CD4-positive, alpha-beta T cell (primary cell): ENCODE results near the gene SWSAP1. TPM values are rescaled to one million over a fixed set of nuclear protein-coding genes. Genes with fewer than 3 reads are reported as not detected.

ENCODE experiments used
- ATAC-seq: fragments of 200-7000 bp; cut with Tn5 transposase; one replicate; pipeline ENCODE4 v1.10.0; 2022; ENCODE audit warnings: mild to moderate bottlenecking; ENCODE audit not compliant: poor library complexity
- CTCF ChIA-PET: fragments of 350-600 bp; sonication (Branson Sonifier 250); formaldehyde crosslinking; loops from one replicate; lab custom pipeline; 2021; ENCODE audit warnings: antibody characterized with exemption, inconsistent platforms; lab: Charles Lee
- POLR2A ChIA-PET: fragments of 350-600 bp; sonication (Branson Sonifier 250); formaldehyde crosslinking; loops from one replicate; lab custom pipeline; 2021; ENCODE audit warnings: antibody characterized with exemption, inconsistent platforms; lab: Charles Lee
- DNase-seq, 14 experiments: peaks; one replicate each; pipeline ENCODE4 v3.0.0-alpha.2; 2013 to 2020; ENCODE audit warnings: mixed read lengths in 2 of 14
- H3K27ac ChIP-seq, 2 donors: one replicate each; pipeline versions ENCODE4 v1.5.1 to v1.7.0; 2013; ENCODE audit warnings: low read length in 2 of 2, low read depth in 1 of 2, mild to moderate bottlenecking in 1 of 2
- H3K27me3 ChIP-seq, 2 experiments: 1 replicate in 1 of 2; 2 replicates in 1 of 2; pipeline versions ENCODE4 v1.6.1 to v1.7.0; 2013; ENCODE audit warnings: low read length in 2 of 2, control low read depth in 1 of 2, mild to moderate bottlenecking in 1 of 2, moderate library complexity in 1 of 2; ENCODE audit not compliant: insufficient read depth in 2 of 2, control insufficient read depth in 1 of 2
- H3K36me3 ChIP-seq: one replicate; pipeline ENCODE4 v1.6.1; 2013; ENCODE audit warnings: low read length, control low read depth; ENCODE audit not compliant: insufficient read depth
- H3K4me1 ChIP-seq: one replicate; pipeline ENCODE4 v1.6.1; 2013; ENCODE audit warnings: low read length, control low read depth; ENCODE audit not compliant: insufficient read depth
- H3K4me3 ChIP-seq: one replicate; pipeline ENCODE4 v1.5.1; 2013; ENCODE audit warnings: mild to moderate bottlenecking, low read length, moderate library complexity
- H3K9me3 ChIP-seq, 2 experiments: 1 replicate in 1 of 2; 2 replicates in 1 of 2; pipeline versions ENCODE4 v1.6.1 to v1.7.0; 2013; ENCODE audit warnings: low read length in 2 of 2, mild to moderate bottlenecking in 2 of 2, control low read depth in 1 of 2, moderate library complexity in 1 of 2; ENCODE audit not compliant: control insufficient read depth in 1 of 2, insufficient read depth in 1 of 2
- H3K27ac Mint-ChIP-seq: one replicate; pipeline ENCODE4 v1.8.0; 2020; ENCODE audit warnings: mixed read lengths
- H3K27me3 Mint-ChIP-seq: one replicate; pipeline ENCODE4 v1.8.0; 2021; ENCODE audit warnings: mixed read lengths
- H3K36me3 Mint-ChIP-seq: one replicate; pipeline ENCODE4 v1.8.0; 2021; ENCODE audit warnings: low read depth, mixed read lengths
- H3K4me1 Mint-ChIP-seq: one replicate; pipeline ENCODE4 v1.8.0; 2021; ENCODE audit warnings: low read depth, mixed read lengths
- H3K4me3 Mint-ChIP-seq: one replicate; pipeline ENCODE4 v1.8.0; 2020; ENCODE audit warnings: mild to moderate bottlenecking, mixed read lengths
- H3K9me3 Mint-ChIP-seq: one replicate; pipeline ENCODE4 v1.8.0; 2020; ENCODE audit warnings: mixed read lengths
- CTCF ChIP-seq: fragments of 200-600 bp; IDR thresholded peaks from one replicate; pipeline ENCODE4 v1.8.0; 2022; ENCODE audit warnings: antibody characterized with exemption, mild to moderate bottlenecking
- intact Hi-C, 2 experiments: fragments of 100-400 bp; cut with DNase I in 1 of 2; cut with micrococcal nuclease in 1 of 2; formaldehyde crosslinking; loops; one replicate each; pipeline versions ENCODE4 v1.15.1 to v1.9.0; 2023 to 2025; cut with DNase I, micrococcal nuclease
- total RNA-seq, 174 experiments: library from RNA in 2 of 174; stranded (reverse) in 2 of 174; gene quantifications; one replicate each; pipeline ENCODE4 v1.2.3 and lab custom pipeline; 2021 to 2026

SWSAP1 gene
- total RNA-seq, 2 experiments from 2014 or later = 2.6 to 2.7 TPM

DNA sequence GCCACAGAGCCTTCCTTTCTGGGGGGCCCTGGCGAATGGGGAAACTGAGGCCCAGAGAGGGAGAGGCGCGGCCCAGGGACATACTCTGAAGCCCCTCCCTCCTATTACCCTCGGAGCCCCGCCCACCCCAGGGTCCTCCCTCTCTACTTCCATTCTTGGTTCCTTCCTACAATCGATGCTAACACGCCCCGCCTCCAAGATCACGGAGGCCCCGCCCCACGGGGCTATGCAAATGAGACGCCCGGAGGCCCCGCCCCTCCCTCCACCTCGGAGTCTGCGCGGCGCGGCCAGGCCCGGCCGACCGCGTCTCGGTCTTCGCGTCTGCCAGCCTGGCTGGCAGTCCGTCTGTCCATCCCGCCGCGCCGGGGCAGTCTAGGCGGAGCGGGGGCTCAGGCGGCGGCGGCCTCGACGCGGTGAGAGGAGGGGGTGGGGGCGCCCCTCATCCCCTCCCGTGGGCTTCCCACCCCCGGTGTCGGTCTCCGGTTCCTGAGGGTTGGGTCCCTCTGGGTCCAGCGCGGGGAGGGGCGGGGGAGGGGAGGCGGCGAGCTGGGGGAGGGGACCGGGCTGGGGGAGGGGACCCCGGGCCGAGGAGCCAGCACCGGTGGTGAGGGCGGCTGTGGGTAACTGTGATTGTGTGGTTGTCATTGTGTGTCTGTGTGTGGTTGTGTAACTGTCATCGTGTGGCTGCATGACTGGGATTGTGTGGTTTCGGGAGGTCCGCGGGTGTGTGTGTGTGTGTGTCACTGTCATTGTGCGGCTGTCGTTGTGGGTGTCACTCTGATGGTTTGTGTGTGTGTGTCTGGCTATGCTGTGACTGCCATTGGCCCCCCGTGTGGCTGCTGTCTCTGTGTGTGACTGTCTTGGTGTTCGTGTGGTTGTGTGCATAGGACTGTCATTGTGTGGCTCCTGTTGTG, 19.0 kb upstream of the SWSAP1 start, which contains the start of gene PLPPR2:
Gene PLPPR2, plus strand, starts transcription at position 273 of the 914 bp plus-strand sequence. CDS start 2,242 bp downstream, outside the sequence.
- peak within 1 kb of the TSS; percentile 36 for H3K4me3 ChIP-seq
- H3K9me3 ChIP-seq = no peaks in the 10 kb centered on the region
- no peak within 1 kb of the TSS for H3K27ac Mint-ChIP-seq
- no peaks in the 10 kb centered on the region for H3K36me3 Mint-ChIP-seq
- TF ChIP-seq CTCF = no peak
- ChIA-PET POLR2A (no interaction called here), CTCF (no interaction called here)
- intact Hi-C loops = no loop called here
- no peaks in the 10 kb centered on the region for H3K9me3 Mint-ChIP-seq
- peaks cover 10% of the 10 kb centered on the region for H3K4me1 Mint-ChIP-seq
- H3K4me1 ChIP-seq = peaks cover 19% of the 10 kb centered on the region
- ATAC-seq (peak; percentile 98), DNase-seq (peak; percentile 65 to 93 (median 82))
- H3K4me3 Mint-ChIP-seq = peak within 1 kb of the TSS; percentile 68
- no peaks in the 10 kb centered on the region for H3K27me3 ChIP-seq
- H3K27ac ChIP-seq = no peak within 1 kb of the TSS
- H3K27me3 Mint-ChIP-seq = peaks cover 5% of the 10 kb centered on the region
- H3K36me3 ChIP-seq = no peaks in the 10 kb centered on the region

DNA sequence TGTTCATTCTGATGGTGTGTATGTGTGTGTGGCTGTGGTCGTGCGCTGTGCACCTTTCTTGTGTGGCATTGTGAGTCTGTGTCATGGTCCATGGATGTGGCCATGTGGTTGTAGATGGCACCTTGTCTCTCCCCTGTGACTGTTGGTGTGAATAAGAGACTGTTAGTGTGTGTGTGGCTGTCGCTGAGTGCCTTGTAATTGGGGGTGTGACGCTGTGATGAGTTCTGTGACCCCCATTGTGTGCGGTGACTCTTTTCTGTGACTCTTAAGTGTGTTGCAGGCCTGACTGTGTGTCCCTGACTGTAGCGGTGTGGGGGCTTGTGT, 18.4 kb upstream of the SWSAP1 start:
- intact Hi-C loops = no loop called here
- ChIA-PET CTCF (no interaction called here), POLR2A (no interaction called here)
- no peaks in the 10 kb centered on the region for H3K36me3 ChIP-seq
- DNase-seq = no peak
- peaks cover 0 to under 1% of the 10 kb centered on the region in 2 experiments for H3K9me3 ChIP-seq
- no peak for TF ChIP-seq CTCF
- peaks cover 10% of the 10 kb centered on the region for H3K4me1 Mint-ChIP-seq
- H3K27ac Mint-ChIP-seq = no peak overlapping the region
- H3K4me3 Mint-ChIP-seq = peak overlapping the region; percentile 68
- H3K36me3 Mint-ChIP-seq = no peaks in the 10 kb centered on the region
- H3K27ac ChIP-seq = no peak overlapping the region
- H3K27me3 ChIP-seq = no peaks in the 10 kb centered on the region
- H3K4me3 ChIP-seq = peak overlapping the region; percentile 36
- H3K4me1 ChIP-seq = peaks cover 19% of the 10 kb centered on the region
- no peaks in the 10 kb centered on the region for H3K9me3 Mint-ChIP-seq
- ATAC-seq = no peak
- peaks cover 5% of the 10 kb centered on the region for H3K27me3 Mint-ChIP-seq

- H3K4me1 Mint-ChIP-seq = peaks cover 10% of the 10 kb centered on the region
- POLR2A ChIA-PET = no interaction called here
- peak in 1 of 14 experiments; percentile 14 for DNase-seq
Observed at GRCh38 chr19:11356676-11357550, 17.6 kb upstream of the SWSAP1 start.

More at GRCh38 chr19:11356676-11357550, 17.6 kb upstream of the SWSAP1 start:
- no peak overlapping the region for H3K27ac ChIP-seq
- H3K9me3 ChIP-seq = peaks cover 0 to 7% of the 10 kb centered on the region in 2 experiments
- TF ChIP-seq CTCF = no peak
- Mint-ChIP-seq H3K4me3 (no peak overlapping the region), H3K9me3 (no peaks in the 10 kb centered on the region), H3K27me3 (peaks cover 5% of the 10 kb centered on the region), H3K36me3 (no peaks in the 10 kb centered on the region), H3K27ac (no peak overlapping the region)
- no peaks in the 10 kb centered on the region for H3K27me3 ChIP-seq
- H3K4me3 ChIP-seq = no peak overlapping the region
- ATAC-seq = no peak
- no peaks in the 10 kb centered on the region for H3K36me3 ChIP-seq
- CTCF ChIA-PET = no interaction called here
- H3K4me1 ChIP-seq = peaks cover 19% of the 10 kb centered on the region
- intact Hi-C loops = no loop called here
